ENCODE measurements around the gene DKC1.

- TF ChIP-seq ZNF473 (tag by site-specific recombination; IDR thresholded peaks at IDR 0.05) (no peak), ZSCAN30 (tag by site-specific recombination; IDR thresholded peaks at IDR 0.05) (no peak), ZNF76 (tag by site-specific recombination; IDR thresholded peaks at IDR 0.05; ENCODE audit: borderline replicate concordance, low read depth) (no peak), ATF2 (tag by site-specific recombination; IDR thresholded peaks at IDR 0.05; ENCODE audit: low read depth) (no peak), ZBTB20 (tag by site-specific recombination; IDR thresholded peaks at IDR 0.05) (no peak)
- TF ChIP-seq, protein P1, sequence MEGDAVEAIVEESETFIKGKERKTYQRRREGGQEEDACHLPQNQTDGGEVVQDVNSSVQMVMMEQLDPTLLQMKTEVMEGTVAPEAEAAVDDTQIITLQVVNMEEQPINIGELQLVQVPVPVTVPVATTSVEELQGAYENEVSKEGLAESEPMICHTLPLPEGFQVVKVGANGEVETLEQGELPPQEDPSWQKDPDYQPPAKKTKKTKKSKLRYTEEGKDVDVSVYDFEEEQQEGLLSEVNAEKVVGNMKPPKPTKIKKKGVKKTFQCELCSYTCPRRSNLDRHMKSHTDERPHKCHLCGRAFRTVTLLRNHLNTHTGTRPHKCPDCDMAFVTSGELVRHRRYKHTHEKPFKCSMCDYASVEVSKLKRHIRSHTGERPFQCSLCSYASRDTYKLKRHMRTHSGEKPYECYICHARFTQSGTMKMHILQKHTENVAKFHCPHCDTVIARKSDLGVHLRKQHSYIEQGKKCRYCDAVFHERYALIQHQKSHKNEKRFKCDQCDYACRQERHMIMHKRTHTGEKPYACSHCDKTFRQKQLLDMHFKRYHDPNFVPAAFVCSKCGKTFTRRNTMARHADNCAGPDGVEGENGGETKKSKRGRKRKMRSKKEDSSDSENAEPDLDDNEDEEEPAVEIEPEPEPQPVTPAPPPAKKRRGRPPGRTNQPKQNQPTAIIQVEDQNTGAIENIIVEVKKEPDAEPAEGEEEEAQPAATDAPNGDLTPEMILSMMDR (tag by site-specific recombination; IDR thresholded peaks at IDR 0.05) = no peak
Measured at GRCh38 chrX:154812341-154813101, 49.9 kb downstream of the DKC1 start.
